Measurements from ENCODE around the gene IBA57.

GRCh38 chr1:228142155-228142691 lies 23.4 kb upstream of the IBA57 start:
- TF ChIP-seq, protein P1, sequence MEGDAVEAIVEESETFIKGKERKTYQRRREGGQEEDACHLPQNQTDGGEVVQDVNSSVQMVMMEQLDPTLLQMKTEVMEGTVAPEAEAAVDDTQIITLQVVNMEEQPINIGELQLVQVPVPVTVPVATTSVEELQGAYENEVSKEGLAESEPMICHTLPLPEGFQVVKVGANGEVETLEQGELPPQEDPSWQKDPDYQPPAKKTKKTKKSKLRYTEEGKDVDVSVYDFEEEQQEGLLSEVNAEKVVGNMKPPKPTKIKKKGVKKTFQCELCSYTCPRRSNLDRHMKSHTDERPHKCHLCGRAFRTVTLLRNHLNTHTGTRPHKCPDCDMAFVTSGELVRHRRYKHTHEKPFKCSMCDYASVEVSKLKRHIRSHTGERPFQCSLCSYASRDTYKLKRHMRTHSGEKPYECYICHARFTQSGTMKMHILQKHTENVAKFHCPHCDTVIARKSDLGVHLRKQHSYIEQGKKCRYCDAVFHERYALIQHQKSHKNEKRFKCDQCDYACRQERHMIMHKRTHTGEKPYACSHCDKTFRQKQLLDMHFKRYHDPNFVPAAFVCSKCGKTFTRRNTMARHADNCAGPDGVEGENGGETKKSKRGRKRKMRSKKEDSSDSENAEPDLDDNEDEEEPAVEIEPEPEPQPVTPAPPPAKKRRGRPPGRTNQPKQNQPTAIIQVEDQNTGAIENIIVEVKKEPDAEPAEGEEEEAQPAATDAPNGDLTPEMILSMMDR (IDR thresholded peaks at IDR 0.05; ENCODE audit: poor library complexity): no peak
- TF ChIP-seq EZH2 (IDR thresholded peaks at IDR 0.05; ENCODE audit: borderline replicate concordance) (no peak), EZH2phosphoT487 (IDR thresholded peaks at IDR 0.05; ENCODE audit: low read depth, severe bottlenecking, unreplicated experiment) (no peak)
